Ovary (tissue), 3 donors: Measurements from ENCODE around the gene ROMO1.

Experiments used
- EP300 ChIP-seq: sonication (generic); formaldehyde crosslinking; IDR thresholded peaks from one replicate; pipeline ENCODE4 v1.6.1; 2017; ENCODE audit warnings: antibody characterized with exemption
- POLR2A ChIP-seq: fragments of 450-650 bp; IDR thresholded peaks from one replicate; pipeline ENCODE4 v1.6.1; 2017; ENCODE audit warnings: antibody characterized with exemption, mild to moderate bottlenecking, moderate library complexity
- TF ChIP-seq, protein P1 (sequence below), 3 donors: fragments of 450-650 bp in 2 of 3; fragments of 200-600 bp in 1 of 3; IDR thresholded peaks; one replicate each; pipeline versions ENCODE4 v1.5.1 to v1.8.0; 2016 to 2022; ENCODE audit warnings: antibody characterized with exemption in 3 of 3, mild to moderate bottlenecking in 1 of 3
- donor health status: DM: no; HTN: no; CAD: no.

DNA sequence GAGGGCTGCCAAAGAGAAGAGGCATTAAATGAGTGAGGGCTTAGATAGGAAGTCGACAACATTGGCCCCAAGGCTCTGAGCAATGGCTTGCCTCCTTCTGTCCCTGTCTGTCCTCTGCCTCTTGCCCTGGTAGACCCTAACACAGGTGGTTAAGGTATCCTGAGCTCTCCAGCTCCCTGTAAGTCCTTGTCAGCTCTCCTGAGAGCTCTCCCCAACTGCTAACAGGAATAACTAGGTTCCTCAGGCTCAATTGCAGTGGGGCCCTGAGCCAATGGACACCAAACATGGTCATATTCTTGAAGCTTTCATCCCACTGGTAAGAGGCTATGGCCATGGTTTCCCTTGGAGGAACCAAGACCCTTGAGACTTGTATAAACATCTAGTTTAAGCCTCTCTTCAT is 29.5 kb upstream of the ROMO1 start:
- TF ChIP-seq, protein P1, sequence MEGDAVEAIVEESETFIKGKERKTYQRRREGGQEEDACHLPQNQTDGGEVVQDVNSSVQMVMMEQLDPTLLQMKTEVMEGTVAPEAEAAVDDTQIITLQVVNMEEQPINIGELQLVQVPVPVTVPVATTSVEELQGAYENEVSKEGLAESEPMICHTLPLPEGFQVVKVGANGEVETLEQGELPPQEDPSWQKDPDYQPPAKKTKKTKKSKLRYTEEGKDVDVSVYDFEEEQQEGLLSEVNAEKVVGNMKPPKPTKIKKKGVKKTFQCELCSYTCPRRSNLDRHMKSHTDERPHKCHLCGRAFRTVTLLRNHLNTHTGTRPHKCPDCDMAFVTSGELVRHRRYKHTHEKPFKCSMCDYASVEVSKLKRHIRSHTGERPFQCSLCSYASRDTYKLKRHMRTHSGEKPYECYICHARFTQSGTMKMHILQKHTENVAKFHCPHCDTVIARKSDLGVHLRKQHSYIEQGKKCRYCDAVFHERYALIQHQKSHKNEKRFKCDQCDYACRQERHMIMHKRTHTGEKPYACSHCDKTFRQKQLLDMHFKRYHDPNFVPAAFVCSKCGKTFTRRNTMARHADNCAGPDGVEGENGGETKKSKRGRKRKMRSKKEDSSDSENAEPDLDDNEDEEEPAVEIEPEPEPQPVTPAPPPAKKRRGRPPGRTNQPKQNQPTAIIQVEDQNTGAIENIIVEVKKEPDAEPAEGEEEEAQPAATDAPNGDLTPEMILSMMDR (IDR thresholded peaks at IDR 0.05): no peak
- TF ChIP-seq EP300 (no peak), POLR2A (no peak)
